Lung (tissue), 12 donors: Measurements from ENCODE around the gene ST3GAL3. TPM values are rescaled to one million over a fixed set of nuclear protein-coding genes. Genes with fewer than 3 reads are reported as not detected.

Source experiments
- ATAC-seq: fragments of 200-7000 bp; cut with Tn5 transposase; one replicate; pipeline ENCODE4 v1.9.1; 2020; ENCODE audit warnings: moderate number of reproducible peaks; ENCODE audit not compliant: insufficient read depth, low FRiP score
- DNase-seq, 3 donors: peaks; one replicate each; pipeline ENCODE4 v3.0.0-alpha.2; 2013 to 2017
- H3K27ac ChIP-seq, 2 donors: one replicate each; pipeline ENCODE4 v1.5.1; 2013; ENCODE audit warnings: mild to moderate bottlenecking in 2 of 2, moderate library complexity in 2 of 2, control low read depth in 1 of 2, inconsistent platforms in 1 of 2, low read depth in 1 of 2, low read length in 1 of 2
- H3K27me3 ChIP-seq, 3 donors: one replicate each; pipeline ENCODE4 v1.5.1; 2013; ENCODE audit warnings: low read length in 2 of 3; ENCODE audit not compliant: control insufficient read depth in 3 of 3, insufficient read depth in 3 of 3
- H3K36me3 ChIP-seq, 4 donors: one replicate each; pipeline ENCODE4 v1.5.1; 2013; ENCODE audit warnings: low read length in 4 of 4, mild to moderate bottlenecking in 1 of 4, moderate library complexity in 1 of 4; ENCODE audit not compliant: control insufficient read depth in 4 of 4, insufficient read depth in 4 of 4
- H3K4me1 ChIP-seq, 5 donors: one replicate each; pipeline ENCODE4 v1.5.1; 2013; ENCODE audit warnings: low read length in 5 of 5, mild to moderate bottlenecking in 2 of 5, moderate library complexity in 1 of 5; ENCODE audit not compliant: control insufficient read depth in 5 of 5, insufficient read depth in 5 of 5
- H3K4me3 ChIP-seq: one replicate; pipeline ENCODE4 v1.5.1; 2013; ENCODE audit warnings: mild to moderate bottlenecking, control low read depth, moderate library complexity
- H3K9ac ChIP-seq, 2 donors: one replicate each; pipeline ENCODE4 v1.5.1; 2013; ENCODE audit warnings: low read length in 2 of 2, control low read depth in 1 of 2; ENCODE audit not compliant: insufficient read depth in 1 of 2
- H3K9me3 ChIP-seq, 4 donors: one replicate each; pipeline ENCODE4 v1.5.1; 2013; ENCODE audit warnings: low read length in 3 of 4, mild to moderate bottlenecking in 1 of 4, moderate library complexity in 1 of 4; ENCODE audit not compliant: control insufficient read depth in 4 of 4, insufficient read depth in 3 of 4
- WGBS, 2 donors: extraction: QIAGEN DNeasy Blood & Tissue Kit; methylation state at CpG; one replicate each; pipeline ENCODE4 v1.1.7; 2013; 5-methylcytosine and 5-hydroxymethylcytosine counted together
- polyA plus RNA-seq, 2 donors: library from polyadenylated mRNA; stranded (reverse); fragments of 200-250 nt; gene quantifications; one replicate each; pipeline ENCODE4 v1.2.1, GENCODE V29; 2013
- total RNA-seq, 2 donors: library from RNA; depleted of rRNA in 1 of 2; stranded (reverse); fragments of >200 nt in 1 of 2; gene quantifications; one replicate each; pipeline ENCODE4 v1.2.1, GENCODE V29; 2014 to 2021
- TF ChIP-seq, protein P1 (sequence below): IDR thresholded peaks from 2 replicates; pipeline ENCODE4 v1.5.1; 2012; ENCODE audit warnings: mild to moderate bottlenecking; ENCODE audit errors: control extremely low read depth, extremely low read depth
- donor health status: control.
- donor health status: control.
- donor health status: Bipolar disorder and iron deficiency.
- donor health status: healthy.
- donor health status: DM: yes; HTN: yes; CAD: no.

ST3GAL3 gene
- total and polyA plus RNA-seq, 4 donors: 8.4 to 28.0 (median 17.1) TPM

DNA sequence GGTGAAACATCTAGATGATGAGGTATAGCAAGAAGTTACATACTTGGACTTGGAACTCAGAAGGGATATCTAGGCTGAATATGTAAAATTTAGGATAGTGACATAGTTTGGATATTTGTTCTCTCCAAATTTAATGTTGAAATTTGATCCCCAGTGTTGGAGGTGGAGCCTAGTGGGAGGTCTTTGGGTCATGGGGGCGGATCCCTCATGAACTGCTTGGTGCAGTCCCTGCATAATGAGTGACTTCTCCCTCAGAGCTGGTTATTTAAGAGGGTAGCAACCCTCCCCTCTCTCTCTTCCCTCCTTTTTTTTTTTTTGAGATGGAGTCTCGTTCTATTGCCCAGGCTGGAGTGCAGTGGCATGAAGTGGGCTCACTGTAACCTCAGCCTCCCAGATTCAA lies 15.5 kb downstream of the ST3GAL3 start:
- 92 to 100% methylated on average over 2 of the region's 2 CpGs for WGBS, 2 donors
- Histone ChIP-seq H3K27me3 (no peaks in the 10 kb centered on the region), H3K9me3 (no peaks in the 10 kb centered on the region), H3K36me3 (no peaks in the 10 kb centered on the region), H3K27ac (no peak overlapping the region), H3K4me3 (no peak overlapping the region), H3K4me1 (peaks cover 0 to 10% (median 0%) of the 10 kb centered on the region in 5 donors), H3K9ac (no peak overlapping the region)
- no peak for ATAC-seq
- DNase-seq: no peak
- TF ChIP-seq, protein P1, sequence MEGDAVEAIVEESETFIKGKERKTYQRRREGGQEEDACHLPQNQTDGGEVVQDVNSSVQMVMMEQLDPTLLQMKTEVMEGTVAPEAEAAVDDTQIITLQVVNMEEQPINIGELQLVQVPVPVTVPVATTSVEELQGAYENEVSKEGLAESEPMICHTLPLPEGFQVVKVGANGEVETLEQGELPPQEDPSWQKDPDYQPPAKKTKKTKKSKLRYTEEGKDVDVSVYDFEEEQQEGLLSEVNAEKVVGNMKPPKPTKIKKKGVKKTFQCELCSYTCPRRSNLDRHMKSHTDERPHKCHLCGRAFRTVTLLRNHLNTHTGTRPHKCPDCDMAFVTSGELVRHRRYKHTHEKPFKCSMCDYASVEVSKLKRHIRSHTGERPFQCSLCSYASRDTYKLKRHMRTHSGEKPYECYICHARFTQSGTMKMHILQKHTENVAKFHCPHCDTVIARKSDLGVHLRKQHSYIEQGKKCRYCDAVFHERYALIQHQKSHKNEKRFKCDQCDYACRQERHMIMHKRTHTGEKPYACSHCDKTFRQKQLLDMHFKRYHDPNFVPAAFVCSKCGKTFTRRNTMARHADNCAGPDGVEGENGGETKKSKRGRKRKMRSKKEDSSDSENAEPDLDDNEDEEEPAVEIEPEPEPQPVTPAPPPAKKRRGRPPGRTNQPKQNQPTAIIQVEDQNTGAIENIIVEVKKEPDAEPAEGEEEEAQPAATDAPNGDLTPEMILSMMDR: no peak

DNA sequence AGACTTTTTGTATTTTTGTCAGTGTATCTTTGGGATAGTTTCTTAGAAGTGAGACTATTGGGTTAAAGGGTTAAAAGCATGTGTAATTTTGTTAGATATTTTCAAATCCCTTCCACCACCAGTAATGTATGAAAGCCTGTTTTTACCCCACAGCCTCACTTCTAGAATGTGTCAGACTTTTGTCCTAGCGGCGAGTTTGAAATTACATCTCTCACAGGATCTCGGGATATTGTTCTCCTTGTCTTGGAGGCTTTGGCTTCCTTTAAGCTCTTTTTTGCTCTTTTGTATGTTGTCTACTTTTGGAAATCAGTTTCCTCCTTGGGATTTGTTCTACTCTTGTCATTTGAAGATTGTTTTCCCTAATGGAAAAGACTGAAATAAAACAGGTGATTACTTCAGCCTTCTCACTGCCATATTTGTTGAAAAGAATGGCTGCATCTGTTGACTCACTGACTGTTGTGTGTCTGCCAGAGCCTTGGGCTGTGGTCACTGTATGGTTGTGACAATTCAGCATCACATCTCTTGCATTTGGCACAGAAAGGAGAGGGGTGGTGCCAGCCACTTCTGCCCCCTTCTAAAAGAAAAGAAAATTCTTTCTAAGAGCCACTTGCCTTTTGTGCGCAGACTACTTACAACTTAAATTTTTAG lies 22.6 kb downstream of the ST3GAL3 start:
- Histone ChIP-seq H3K4me3 (no peak overlapping the region), H3K9me3 (no peaks in the 10 kb centered on the region), H3K4me1 (no peaks in the 10 kb centered on the region), H3K27me3 (no peaks in the 10 kb centered on the region), H3K9ac (no peak overlapping the region), H3K27ac (no peak overlapping the region), H3K36me3 (no peaks in the 10 kb centered on the region)
- 98% methylated on average over 4 of the region's 4 CpGs for WGBS, 2 donors
- DNase-seq (no peak), ATAC-seq (no peak)
- TF ChIP-seq, protein P1: no peak

DNA sequence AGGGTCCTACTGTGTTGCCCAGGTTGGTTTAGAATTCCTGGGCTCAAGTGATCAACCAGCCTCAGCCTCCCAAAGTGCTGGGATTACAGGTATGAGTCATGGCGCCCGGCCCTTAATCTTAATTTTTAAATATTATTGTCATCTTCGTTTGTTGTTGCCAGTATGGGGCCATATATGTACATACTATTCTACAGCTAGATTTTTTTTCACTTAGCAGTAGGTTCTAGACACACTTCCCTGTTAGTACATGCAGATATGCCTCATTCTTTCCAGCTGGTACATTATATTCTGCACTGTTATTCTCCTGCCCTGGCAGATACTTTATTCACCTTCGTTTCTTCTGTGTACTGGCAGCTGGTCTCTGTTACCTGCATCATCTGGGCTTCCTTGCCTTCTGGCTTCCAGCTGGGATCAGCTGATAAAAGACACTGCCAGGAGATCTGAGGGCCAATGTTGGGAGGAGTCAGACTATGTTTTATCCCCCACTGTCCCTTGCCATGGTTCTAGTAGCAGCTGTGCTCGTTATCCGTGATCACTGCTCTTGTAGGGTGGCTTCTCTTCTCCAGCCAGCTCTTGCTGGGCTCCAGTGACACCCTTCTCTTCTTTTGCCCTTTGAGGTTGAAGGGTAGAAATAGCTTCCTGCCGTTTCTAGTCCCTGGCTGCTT lies 24.7 kb downstream of the ST3GAL3 start:
- Histone ChIP-seq H3K27ac (no peak overlapping the region), H3K27me3 (no peaks in the 10 kb centered on the region), H3K9ac (no peak overlapping the region), H3K4me3 (no peak overlapping the region), H3K4me1 (no peaks in the 10 kb centered on the region), H3K36me3 (peaks cover 0 to 7% (median 4%) of the 10 kb centered on the region in 4 donors), H3K9me3 (no peaks in the 10 kb centered on the region)
- TF ChIP-seq, protein P1: no peak
- WGBS, 2 donors: 86 to 88% methylated on average over 7 of the region's 7 CpGs
- ATAC-seq (no peak), DNase-seq (no peak)
